ENCODE data around the gene BRICD5. TPM values are rescaled to one million over a fixed set of nuclear protein-coding genes. Genes with fewer than 3 reads are reported as not detected.

The BRICD5 gene
- total RNA-seq, 1 donor from 2014 or later = 15.2 TPM

- no peak for DNase-seq (ENCODE audit: low spot score)
These were observed 11.6 kb downstream of the BRICD5 start for GRCh38 chr16:2199095-2199494.

GRCh38 chr16:2198283-2198682 is 12.4 kb downstream of the BRICD5 start:
- DNase-seq (ENCODE audit: low spot score) = no peak

- no peak for DNase-seq (ENCODE audit: low spot score)
These were observed 12.9 kb downstream of the BRICD5 start for GRCh38 chr16:2197765-2198164.

DNA sequence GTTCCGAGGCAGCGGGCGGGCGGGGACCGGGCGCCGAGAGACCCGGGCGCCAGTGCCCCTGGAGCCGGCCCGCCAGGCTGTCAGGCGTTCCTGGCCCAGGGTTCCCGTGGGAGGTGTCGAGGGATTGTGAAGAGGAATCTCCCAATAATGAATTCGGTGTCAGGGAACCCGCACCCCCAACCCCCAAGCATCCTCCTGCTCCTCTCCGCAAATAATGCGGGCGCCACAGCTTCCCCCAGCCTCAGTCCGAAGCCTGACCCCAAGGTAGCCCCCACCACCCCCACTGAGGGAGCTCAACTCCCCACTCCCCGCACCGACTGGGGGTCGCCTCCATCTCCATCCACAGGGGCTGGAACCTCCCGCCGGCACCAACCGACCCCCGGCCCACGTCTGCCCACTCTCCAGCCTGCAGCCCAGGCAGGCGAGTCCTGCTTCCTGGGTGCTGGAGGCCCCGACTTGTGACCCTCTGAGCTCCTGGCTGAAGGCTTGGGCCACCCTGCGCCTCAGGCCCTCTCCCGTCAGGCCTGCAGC is 13.6 kb downstream of the BRICD5 start:
- no peak for DNase-seq (ENCODE audit: low spot score)

DNA sequence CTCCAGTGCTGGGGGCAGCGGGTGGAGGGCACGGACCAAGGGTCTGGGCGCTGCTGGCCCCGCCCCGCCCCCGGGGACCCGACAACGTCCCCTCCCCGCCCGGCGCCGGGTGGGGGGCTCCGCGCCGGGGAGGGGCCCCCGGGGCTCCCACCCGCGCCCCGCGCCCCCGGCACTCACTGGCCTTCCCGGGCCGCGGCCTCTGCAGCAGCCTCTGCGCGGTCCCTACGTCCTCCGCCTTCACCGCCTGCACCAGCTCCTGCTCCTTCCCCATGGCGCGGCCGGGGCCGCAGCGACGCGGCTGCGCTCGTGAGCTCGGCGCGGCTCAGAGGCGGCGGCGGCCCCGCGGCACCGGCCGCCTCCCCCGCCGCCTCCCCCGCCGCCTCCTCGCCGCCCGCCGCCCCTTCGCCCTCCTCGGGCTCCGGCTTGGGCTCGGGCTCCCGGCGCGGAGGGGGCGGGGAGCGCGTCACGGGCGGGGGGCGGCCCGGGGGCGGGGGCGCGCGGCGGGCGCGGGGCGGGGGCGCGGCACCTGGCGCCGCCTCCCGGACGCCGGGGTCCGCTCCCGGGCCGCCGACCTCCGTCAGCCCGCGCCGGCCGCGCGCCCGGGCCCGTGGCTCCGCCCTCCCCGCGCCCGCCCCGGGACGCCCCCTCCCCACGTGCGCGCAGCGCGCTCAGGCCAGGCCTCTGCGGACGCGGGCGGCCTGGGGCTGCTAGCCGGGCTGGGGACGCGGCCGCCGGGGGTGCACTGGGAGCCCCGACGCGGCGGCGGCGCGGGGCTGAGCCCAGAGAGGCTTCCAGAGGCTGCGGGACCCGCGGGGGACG is 14.3 kb downstream of the BRICD5 start, which contains the start of gene CASKIN1:
TSS of gene CASKIN1 (minus strand) at position 444 of the 819 bp plus-strand sequence. CDS start at position 271, 173 bp downstream.
- DNase-seq (ENCODE audit: low spot score) = no peak

- no peak for DNase-seq (ENCODE audit: low spot score)
These were observed 15.1 kb downstream of the BRICD5 start for GRCh38 chr16:2195322-2196161.

DNA sequence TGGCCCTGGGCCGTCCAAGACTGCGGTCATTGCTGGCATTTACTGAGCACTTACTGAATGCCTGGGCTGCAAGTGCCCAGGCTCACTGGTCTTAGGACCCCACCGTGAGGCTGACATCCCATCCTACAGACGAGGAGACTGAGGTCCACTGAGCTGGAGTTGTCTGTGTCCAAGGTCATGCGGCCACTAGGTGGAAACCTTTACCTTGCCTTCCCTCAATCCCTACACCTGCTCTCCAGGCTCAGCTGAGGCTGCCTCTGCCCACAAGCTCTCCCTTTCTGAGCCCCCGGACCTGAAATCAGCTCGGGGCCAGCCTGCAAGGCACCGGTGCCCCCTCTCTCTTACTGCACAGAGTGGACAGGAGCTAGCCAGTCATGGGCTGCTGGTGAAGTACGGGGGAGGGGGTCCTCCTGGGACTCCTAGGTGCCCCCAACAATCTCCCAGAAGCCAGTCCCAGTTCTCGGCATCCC is 15.8 kb downstream of the BRICD5 start:
- DNase-seq (ENCODE audit: low spot score) = peak; percentile 51

- DNase-seq (ENCODE audit: low spot score) = no peak
These were observed 16.4 kb downstream of the BRICD5 start for GRCh38 chr16:2194166-2194834.

DNA sequence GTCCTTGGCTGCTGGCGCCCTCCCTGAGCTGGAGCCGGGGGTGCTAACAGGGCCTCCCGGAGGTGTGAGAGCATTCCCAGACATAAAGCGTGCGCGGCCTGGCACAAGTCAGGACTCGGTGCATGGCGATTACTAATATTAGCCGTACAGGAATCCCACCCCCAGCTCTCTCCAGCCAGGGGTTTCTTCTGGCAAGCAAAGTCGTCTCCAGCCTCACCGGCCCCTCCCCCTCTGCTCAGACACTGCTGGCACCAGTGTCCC is 19.3 kb downstream of the BRICD5 start:
- DNase-seq (ENCODE audit: low spot score) = no peak

DNA sequence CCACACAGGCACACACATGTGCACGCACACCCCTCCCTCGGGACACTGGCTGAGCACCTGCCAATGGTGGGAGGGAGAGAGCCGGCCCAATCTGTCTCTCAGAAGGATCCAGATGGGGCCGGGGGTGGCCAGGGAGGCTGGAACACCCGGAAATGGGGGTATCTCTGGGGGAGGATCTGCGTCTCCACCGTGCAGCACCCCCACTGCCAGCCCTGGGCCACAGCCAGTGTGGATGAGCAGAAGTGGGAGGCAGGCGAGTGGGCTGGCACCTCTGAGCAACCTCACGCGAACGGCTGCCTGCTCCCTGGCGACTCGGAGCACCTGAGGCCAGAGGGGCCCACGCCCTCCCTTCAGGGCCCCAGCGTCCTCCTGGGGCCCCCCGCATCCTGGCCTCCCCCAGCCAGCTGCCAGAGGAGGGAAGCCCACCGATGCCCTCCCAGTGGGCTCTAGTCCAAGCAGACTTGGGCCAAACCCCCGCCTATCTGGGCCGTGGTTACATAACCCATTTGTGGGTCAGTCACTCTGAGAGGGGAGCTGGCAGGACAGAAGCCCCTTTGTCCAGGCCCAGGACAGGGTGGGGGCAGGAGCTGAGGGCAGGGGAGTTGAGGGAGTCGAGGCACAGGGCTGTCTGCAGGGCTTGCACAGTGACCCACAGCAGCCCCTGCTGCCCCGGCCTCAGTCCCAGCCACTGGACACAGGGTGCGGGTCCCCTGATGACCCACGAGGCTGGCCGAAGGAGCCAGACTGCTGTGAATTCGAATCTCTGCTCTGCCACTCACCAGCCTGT is 19.8 kb downstream of the BRICD5 start:
- DNase-seq (ENCODE audit: low spot score) = no peak

DNA sequence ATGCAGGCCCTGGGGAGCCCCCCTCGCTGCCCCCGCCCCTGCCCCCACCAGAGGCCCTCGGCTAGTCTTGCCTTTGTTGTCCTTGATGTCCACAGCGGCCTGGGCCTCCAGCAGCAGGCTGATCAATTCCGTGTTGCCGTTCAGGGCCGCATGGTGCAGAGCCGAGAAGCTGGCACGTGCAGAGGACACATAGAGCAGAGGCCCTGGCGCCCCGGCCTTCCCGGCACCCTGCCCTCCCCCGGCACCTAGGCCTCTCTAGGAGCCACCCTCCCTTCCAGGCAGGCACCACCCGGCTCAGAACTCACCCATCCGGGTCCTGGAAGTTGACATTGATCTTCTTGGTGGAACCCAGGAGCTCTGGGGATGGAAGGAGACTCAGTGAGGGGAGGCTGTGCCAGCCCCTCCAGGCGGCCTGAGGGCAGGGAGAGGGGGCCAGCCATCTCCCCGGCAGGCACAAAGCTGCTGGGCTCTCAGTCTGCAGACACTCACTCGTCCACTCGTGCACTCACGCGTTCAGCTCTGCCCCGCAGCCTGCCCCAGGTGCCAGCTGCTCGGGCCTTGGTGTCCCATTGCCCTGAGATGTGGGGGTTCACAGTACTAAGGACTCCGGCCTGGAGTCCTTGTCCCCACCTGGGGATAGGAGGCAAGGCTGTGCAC is 20.5 kb downstream of the BRICD5 start:
- no peak for DNase-seq (ENCODE audit: low spot score)

DNA sequence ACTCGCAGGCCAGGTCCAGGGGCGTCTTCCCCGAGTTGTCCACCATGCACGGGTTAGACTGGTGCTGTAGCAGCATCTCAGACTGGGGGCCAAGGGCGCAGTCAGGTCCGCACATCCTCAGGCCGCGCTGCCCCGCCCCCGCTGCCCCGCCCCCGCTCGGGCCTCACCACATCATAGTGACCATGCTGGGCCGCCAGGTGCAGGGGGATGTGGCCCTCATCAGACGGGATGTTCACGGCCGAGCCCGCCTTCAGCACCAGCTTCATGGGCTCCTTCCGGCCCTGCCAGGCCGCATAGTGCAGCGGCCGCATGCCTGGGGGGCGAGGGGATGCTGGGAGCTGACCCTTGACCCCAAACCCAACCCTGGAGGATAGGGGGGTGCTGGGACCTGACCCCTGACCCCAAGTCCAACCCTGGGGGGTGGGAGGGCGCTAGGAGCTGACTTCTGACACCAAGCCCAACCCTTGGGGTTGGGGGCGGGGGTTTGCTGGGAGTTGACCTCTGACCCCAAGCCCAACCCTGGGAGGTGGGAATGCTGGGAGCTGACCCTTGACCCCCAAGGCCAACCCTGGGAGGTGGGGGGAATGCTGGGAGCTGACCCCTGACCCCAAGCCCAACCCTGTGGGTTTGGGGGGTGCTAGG is 21.3 kb downstream of the BRICD5 start:
- DNase-seq (ENCODE audit: low spot score) = no peak

GRCh38 chr16:2188395-2188794 is 22.3 kb downstream of the BRICD5 start:
- DNase-seq (ENCODE audit: low spot score) = no peak

DNA sequence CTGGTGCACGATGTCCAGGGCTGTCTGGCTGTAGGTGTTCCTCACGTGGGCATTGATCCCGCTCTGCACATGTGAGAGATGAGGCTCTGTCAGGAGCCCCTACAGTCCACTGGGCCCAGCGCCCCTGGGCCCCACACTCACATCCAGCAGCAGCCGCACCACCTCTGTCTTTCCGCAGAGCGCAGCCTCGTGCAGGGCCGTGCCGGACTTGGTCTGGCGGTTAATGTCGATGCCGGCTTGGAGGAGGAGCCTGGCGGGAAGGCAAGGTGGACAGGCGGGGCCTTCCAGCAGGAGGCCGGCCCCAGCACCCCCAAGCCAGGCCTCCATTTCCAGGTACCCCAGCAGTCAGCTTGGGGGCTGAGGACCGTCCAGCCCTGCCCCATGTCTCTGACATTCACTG is 23.5 kb downstream of the BRICD5 start:
- no peak for DNase-seq (ENCODE audit: low spot score)

GRCh38 chr16:2186505-2186904 is 24.2 kb downstream of the BRICD5 start:
- no peak for DNase-seq (ENCODE audit: low spot score)

- no peak for DNase-seq (ENCODE audit: low spot score)
These were observed 24.6 kb downstream of the BRICD5 start for GRCh38 chr16:2186064-2186463.

DNA sequence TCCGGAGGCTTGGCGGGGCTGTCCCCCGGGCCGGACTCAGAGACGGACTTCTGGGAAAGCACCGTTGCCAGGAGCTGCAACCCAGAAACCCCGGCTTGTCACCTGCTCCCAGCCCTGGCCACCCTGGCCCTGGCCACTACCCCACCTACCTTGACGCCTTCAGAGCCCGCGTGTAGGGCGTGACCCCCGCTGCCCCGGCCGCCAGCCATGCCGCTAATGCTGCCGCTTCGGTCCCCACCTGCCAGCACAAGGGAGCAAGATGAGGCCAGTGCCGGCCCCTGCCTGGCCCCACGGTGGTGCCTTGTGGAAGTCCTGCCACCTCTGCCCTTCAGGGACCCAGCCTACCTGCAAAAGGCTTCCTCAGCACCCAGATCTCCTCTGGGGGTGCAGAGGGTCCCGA is 25.7 kb downstream of the BRICD5 start:
- no peak for DNase-seq (ENCODE audit: low spot score)

- no peak for DNase-seq (ENCODE audit: low spot score)
These were observed 26.3 kb downstream of the BRICD5 start for GRCh38 chr16:2184346-2184745.

- DNase-seq (ENCODE audit: low spot score) = no peak
These were observed 27.0 kb downstream of the BRICD5 start for GRCh38 chr16:2183671-2184070.

- DNase-seq (ENCODE audit: low spot score) = no peak
These were observed 28.7 kb downstream of the BRICD5 start for GRCh38 chr16:2181952-2182351.

Measured in mucosa of gallbladder (tissue), 1 donor.